B cell (primary cell): Measurements from ENCODE around the gene CIT. TPM values are rescaled to one million over a fixed set of nuclear protein-coding genes. Genes with fewer than 3 reads are reported as not detected.

Experiments
- ATAC-seq: fragments of 200-7000 bp; cut with Tn5 transposase; one replicate; pipeline ENCODE4 v1.10.0; 2021; ENCODE audit warnings: low read depth, mild to moderate bottlenecking, moderate number of reproducible peaks, moderate library complexity
- CTCF ChIA-PET: fragments of 350-600 bp; sonication (Branson Sonifier 250); formaldehyde crosslinking; loops from one replicate; lab custom pipeline; 2021; ENCODE audit warnings: antibody characterized with exemption, inconsistent platforms; lab: Charles Lee
- POLR2A ChIA-PET: fragments of 350-600 bp; sonication (Branson Sonifier 250); formaldehyde crosslinking; loops from one replicate; lab custom pipeline; 2021; ENCODE audit warnings: antibody characterized with exemption; lab: Charles Lee
- DNase-seq: peaks from one replicate; pipeline ENCODE4 v3.0.0; 2013
- H2AFZ ChIP-seq: 2 replicates; pipeline ENCODE4 v1.6.1; 2012; ENCODE audit warnings: mild to moderate bottlenecking, low read depth, low read length; ENCODE audit not compliant: insufficient read depth, poor library complexity, severe bottlenecking
- H3K27ac ChIP-seq, 2 donors: 1 replicate in 1 of 2; 2 replicates in 1 of 2; pipeline ENCODE4 v1.5.1; 2012 to 2013; ENCODE audit warnings: low read length in 2 of 2, mild to moderate bottlenecking in 2 of 2, moderate library complexity in 1 of 2
- H3K27me3 ChIP-seq, 4 experiments: fragments of 200-600 bp in 1 of 4; sonication (generic) in 1 of 4; replicated peaks in 1 of 4; 1 replicate in 2 of 4; 2 replicates in 2 of 4; pipeline versions ENCODE4 v1.6.1 to v1.7.0; 2013 to 2016; ENCODE audit warnings: low read length in 3 of 4, mild to moderate bottlenecking in 2 of 4, mixed read lengths in 1 of 4, moderate library complexity in 1 of 4; ENCODE audit not compliant: insufficient read depth in 4 of 4, control insufficient read depth in 3 of 4; ENCODE audit errors: control extremely low read depth in 1 of 4
- H3K36me3 ChIP-seq, 2 experiments: replicated peaks in 1 of 2; 1 replicate in 1 of 2; 2 replicates in 1 of 2; pipeline versions ENCODE4 v1.6.1 to v1.7.1; 2013; ENCODE audit warnings: low read length in 1 of 2; ENCODE audit not compliant: insufficient read depth in 2 of 2, control insufficient read depth in 1 of 2; ENCODE audit errors: control extremely low read depth in 1 of 2, extremely low read depth in 1 of 2
- H3K4me1 ChIP-seq, 2 donors: fragments of 200-600 bp in 1 of 2; sonication (generic) in 1 of 2; 1 replicate in 1 of 2; 2 replicates in 1 of 2; pipeline versions ENCODE4 v1.5.1 to v1.6.1; 2013 to 2017; ENCODE audit warnings: low read length in 2 of 2; ENCODE audit not compliant: control insufficient read depth in 2 of 2, insufficient read depth in 2 of 2
- H3K4me2 ChIP-seq: replicated peaks from 2 replicates; pipeline ENCODE3; 2012; ENCODE audit warnings: mild to moderate bottlenecking, low read depth, low read length; ENCODE audit not compliant: poor library complexity, severe bottlenecking
- H3K4me3 ChIP-seq, 5 experiments: fragments of 200-600 bp in 1 of 5; sonication (generic) in 1 of 5; 1 replicate in 3 of 5; 2 replicates in 2 of 5; pipeline versions ENCODE4 v1.5.1 to v1.7.0; 2011 to 2016; ENCODE audit warnings: low read length in 4 of 5, mild to moderate bottlenecking in 4 of 5, low read depth in 2 of 5, control low read depth in 1 of 5, moderate library complexity in 1 of 5; ENCODE audit not compliant: insufficient read depth in 1 of 5; ENCODE audit errors: control extremely low read depth in 1 of 5, extremely low read depth in 1 of 5
- H3K79me2 ChIP-seq: fragments of 200-600 bp; sonication (generic); one replicate; pipeline ENCODE4 v1.6.0; 2016; ENCODE audit warnings: low read length; ENCODE audit not compliant: control insufficient read depth, insufficient read depth
- H3K9ac ChIP-seq: fragments of 200-600 bp; sonication (generic); 2 replicates; pipeline ENCODE4 v1.6.1; 2017; ENCODE audit warnings: mild to moderate bottlenecking, low read length, moderate library complexity
- H3K9me3 ChIP-seq, 3 donors: one replicate each; pipeline versions ENCODE4 v1.6.1 to v1.7.1; 2013; ENCODE audit warnings: low read length in 2 of 3; ENCODE audit not compliant: control insufficient read depth in 2 of 3, insufficient read depth in 1 of 3; ENCODE audit errors: control extremely low read depth in 1 of 3
- H4K20me1 ChIP-seq: 2 replicates; pipeline ENCODE4 v1.6.0; 2012; ENCODE audit warnings: mild to moderate bottlenecking, low read length; ENCODE audit not compliant: insufficient read depth, control insufficient read depth, poor library complexity, severe bottlenecking
- H3K27ac Mint-ChIP-seq: one replicate; pipeline ENCODE4 v1.8.0; 2021; ENCODE audit warnings: mixed read lengths
- H3K27me3 Mint-ChIP-seq: one replicate; pipeline ENCODE4 v1.8.0; 2021; ENCODE audit warnings: mixed read lengths
- H3K4me1 Mint-ChIP-seq: one replicate; pipeline ENCODE4 v1.8.0; 2021; ENCODE audit warnings: mixed read lengths
- H3K4me3 Mint-ChIP-seq: one replicate; pipeline ENCODE4 v1.8.0; 2021; ENCODE audit warnings: mixed read lengths
- H3K9me3 Mint-ChIP-seq: one replicate; pipeline ENCODE4 v1.8.0; 2022; ENCODE audit warnings: mixed read lengths; ENCODE audit not compliant: insufficient read depth
- CTCF ChIP-seq: fragments of 200-600 bp; IDR thresholded peaks from one replicate; pipeline ENCODE4 v1.8.0; 2022; ENCODE audit warnings: antibody characterized with exemption, mild to moderate bottlenecking
- EZH2 ChIP-seq: IDR thresholded peaks from 2 replicates; pipeline ENCODE4 v1.6.1; 2012; ENCODE audit warnings: borderline replicate concordance, low read depth, mild to moderate bottlenecking, moderate library complexity, low read length; ENCODE audit not compliant: insufficient read depth, poor library complexity, severe bottlenecking
- WGBS: methylation state at CpG from one replicate; pipeline ENCODE4 v1.1.5; 2013; ENCODE audit warnings: missing lambda C conversion rate; ENCODE audit not compliant: insufficient coverage; 5-methylcytosine and 5-hydroxymethylcytosine counted together
- intact Hi-C: fragments of 100-400 bp; cut with micrococcal nuclease; formaldehyde crosslinking; loops from one replicate; pipeline ENCODE4 v1.10.0; 2022
- polyA plus RNA-seq: library from polyadenylated mRNA; depleted of rRNA; stranded (reverse); fragments of >200 nt; gene quantifications from 2 replicates; pipeline ENCODE4 v1.2.3, GENCODE V29; 2012
- total RNA-seq, 2 donors: library from RNA; stranded (reverse); fragments of 120-200 nt in 1 of 2; gene quantifications; 1 replicate in 1 of 2; 2 replicates in 1 of 2; pipeline versions ENCODE4 v1.2.3 to v1.2.4, GENCODE V29; 2013 to 2022

The CIT gene
- total and polyA plus RNA-seq, 2 donors (not counting 1 experiment from before 2014, with no cell fraction given), result 1.4 to 6.1 TPM

DNA sequence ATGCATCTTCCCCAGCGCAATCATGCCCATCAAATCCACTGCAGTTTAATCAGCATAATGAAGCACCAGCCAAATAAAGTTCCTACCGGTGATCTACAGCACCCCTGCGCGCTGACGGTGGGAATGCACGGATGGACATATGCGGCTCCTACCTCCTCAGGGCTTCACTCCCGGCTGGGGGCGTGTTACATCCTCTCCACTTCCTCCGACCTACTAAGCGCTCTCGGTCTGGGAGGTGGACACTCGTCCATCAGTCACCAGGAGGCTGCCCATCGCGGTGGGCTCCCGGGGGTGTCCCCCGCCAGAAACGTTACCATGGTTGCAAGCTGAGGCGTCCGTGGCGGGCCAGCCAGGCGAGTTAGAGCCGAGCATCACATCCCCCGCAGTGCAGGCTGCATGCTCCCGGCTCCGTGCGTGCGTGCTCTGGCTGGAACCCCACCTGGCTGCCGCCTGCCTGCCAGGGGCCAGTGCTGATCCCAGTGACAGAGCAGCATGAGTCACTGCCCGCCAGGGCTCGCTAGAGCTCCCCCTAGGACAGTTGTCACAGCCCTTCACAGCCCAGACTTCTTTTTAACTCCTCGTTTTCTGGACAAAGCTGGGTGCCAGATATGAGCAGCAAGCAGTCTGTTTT is 73.0 kb downstream of the CIT start:
- Histone ChIP-seq H3K27me3 (no peaks in the 10 kb centered on the region), H3K27ac (no peak overlapping the region), H3K9me3 (peaks cover 0 to 4% (median 2%) of the 10 kb centered on the region in 3 donors), H3K4me2 (no peak overlapping the region), H4K20me1 (no peaks in the 10 kb centered on the region), H3K4me3 (no peak overlapping the region), H3K79me2 (no peaks in the 10 kb centered on the region), H3K9ac (no peak overlapping the region), H2AFZ (no peak overlapping the region), H3K4me1 (no peaks in the 10 kb centered on the region), H3K36me3 (no peaks in the 10 kb centered on the region)
- H3K4me3 Mint-ChIP-seq, result no peak overlapping the region
- peaks cover 3% of the 10 kb centered on the region for H3K9me3 Mint-ChIP-seq
- 94% methylated on average over 31 of the region's 32 CpGs for WGBS
- DNase-seq (no peak), ATAC-seq (no peak)
- CTCF ChIA-PET, result no interaction called here
- TF ChIP-seq EZH2, result no peak
- no peak for TF ChIP-seq CTCF
- no peak overlapping the region for H3K27ac Mint-ChIP-seq
- POLR2A ChIA-PET, result no interaction called here
- intact Hi-C loops, result no loop called here
- H3K4me1 Mint-ChIP-seq, result peaks cover 3% of the 10 kb centered on the region
- H3K27me3 Mint-ChIP-seq, result no peaks in the 10 kb centered on the region

DNA sequence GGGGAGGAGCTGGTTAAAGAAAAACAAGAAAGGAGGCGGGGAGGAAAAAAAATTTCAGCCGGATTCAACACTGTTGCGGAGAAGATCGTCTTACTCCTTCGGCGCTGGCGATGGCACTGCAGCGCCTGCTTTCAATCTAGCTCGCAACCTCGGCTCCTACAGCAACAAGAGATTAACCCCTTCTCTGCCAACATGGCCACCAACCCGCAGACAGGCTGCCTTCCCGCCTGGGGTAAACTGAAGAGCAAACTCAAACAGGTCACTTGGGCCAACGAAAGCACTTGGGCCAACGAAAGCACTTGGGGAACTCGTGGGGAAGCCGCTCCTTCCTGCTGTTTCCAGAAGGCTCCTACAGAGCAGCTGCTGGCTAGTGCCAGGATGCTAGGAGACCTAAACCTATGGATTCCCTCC is 73.7 kb downstream of the CIT start:
- Histone ChIP-seq H3K9me3 (peaks cover 0 to 4% (median 2%) of the 10 kb centered on the region in 3 donors), H3K27ac (no peak overlapping the region), H3K4me3 (no peak overlapping the region), H3K27me3 (no peaks in the 10 kb centered on the region), H3K4me2 (no peak overlapping the region), H3K36me3 (no peaks in the 10 kb centered on the region), H4K20me1 (no peaks in the 10 kb centered on the region), H3K9ac (no peak overlapping the region), H3K79me2 (no peaks in the 10 kb centered on the region), H3K4me1 (no peaks in the 10 kb centered on the region), H2AFZ (no peak overlapping the region)
- intact Hi-C loops, result no loop called here
- CTCF ChIA-PET, result no interaction called here
- no peak for ATAC-seq
- Mint-ChIP-seq H3K9me3 (peaks cover 3% of the 10 kb centered on the region), H3K4me3 (no peak overlapping the region), H3K4me1 (no peaks in the 10 kb centered on the region), H3K27ac (no peak overlapping the region), H3K27me3 (no peaks in the 10 kb centered on the region)
- WGBS, result 95% methylated on average over 16 of the region's 16 CpGs
- no peak for DNase-seq
- POLR2A ChIA-PET, result no interaction called here
- TF ChIP-seq EZH2 (no peak), CTCF (no peak)
